ENCODE results near the gene RUFY2.

The RUFY2 gene

GRCh38 chr10:68353537-68353936 is 53.5 kb downstream of the RUFY2 start:
- TF ChIP-seq, protein P1, sequence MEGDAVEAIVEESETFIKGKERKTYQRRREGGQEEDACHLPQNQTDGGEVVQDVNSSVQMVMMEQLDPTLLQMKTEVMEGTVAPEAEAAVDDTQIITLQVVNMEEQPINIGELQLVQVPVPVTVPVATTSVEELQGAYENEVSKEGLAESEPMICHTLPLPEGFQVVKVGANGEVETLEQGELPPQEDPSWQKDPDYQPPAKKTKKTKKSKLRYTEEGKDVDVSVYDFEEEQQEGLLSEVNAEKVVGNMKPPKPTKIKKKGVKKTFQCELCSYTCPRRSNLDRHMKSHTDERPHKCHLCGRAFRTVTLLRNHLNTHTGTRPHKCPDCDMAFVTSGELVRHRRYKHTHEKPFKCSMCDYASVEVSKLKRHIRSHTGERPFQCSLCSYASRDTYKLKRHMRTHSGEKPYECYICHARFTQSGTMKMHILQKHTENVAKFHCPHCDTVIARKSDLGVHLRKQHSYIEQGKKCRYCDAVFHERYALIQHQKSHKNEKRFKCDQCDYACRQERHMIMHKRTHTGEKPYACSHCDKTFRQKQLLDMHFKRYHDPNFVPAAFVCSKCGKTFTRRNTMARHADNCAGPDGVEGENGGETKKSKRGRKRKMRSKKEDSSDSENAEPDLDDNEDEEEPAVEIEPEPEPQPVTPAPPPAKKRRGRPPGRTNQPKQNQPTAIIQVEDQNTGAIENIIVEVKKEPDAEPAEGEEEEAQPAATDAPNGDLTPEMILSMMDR (IDR thresholded peaks at IDR 0.05; ENCODE audit: control extremely low read depth, extremely low read depth, low read depth, missing control alignments), result no peak
- no peak for DNase-seq (ENCODE audit: extremely low spot score)
- ChIA-PET CTCF (no interaction called here), POLR2A (no interaction called here)

- TF ChIP-seq, protein P1 (IDR thresholded peaks at IDR 0.05; ENCODE audit: control extremely low read depth, extremely low read depth, low read depth, missing control alignments), result peak; percentile 59
- DNase-seq (ENCODE audit: extremely low spot score), result peak; percentile 47
- POLR2A ChIA-PET, result interaction anchor here (0.7 to 0.8 kb wide), 4 partner anchors 17 to 560 kb away, joined by 3 to 9 read pairs (median 4); partner anchors contain the start of gene HNRNPH3
Measured at GRCh38 chr10:68348265-68348741, 58.8 kb downstream of the RUFY2 start.

DNA sequence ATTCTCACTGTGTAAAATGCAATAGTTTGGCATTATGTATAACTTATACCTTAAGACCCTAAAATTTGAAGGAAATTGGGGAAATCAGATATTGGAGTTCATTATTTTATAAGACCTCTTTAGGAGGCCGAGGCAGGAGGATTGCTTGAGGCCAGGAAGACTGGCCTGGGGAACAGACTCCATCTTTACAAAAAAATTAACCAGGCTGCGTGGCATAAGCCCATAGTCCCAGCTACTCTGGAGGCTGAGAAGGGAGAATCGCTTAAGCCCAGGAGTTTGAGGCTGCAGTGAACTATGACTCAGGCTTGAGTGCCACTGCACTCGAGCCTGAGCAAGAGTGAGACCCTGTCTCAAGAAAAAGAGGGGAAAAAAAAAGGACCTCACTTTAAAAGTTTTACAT is 60.3 kb downstream of the RUFY2 start:
- DNase-seq (ENCODE audit: extremely low spot score), result no peak
- ChIA-PET CTCF (interaction anchor here (1.2 to 3.9 kb wide), 4 partner anchors 7 to 16 kb away, joined by 3 to 26 read pairs (median 19); partner anchors contain the start of gene PBLD), POLR2A (interaction anchor here (0.7 kb wide), 2 partner anchors 82 to 628 kb away, joined by 4 to 7 read pairs; no protein-coding TSS in a partner anchor)
- TF ChIP-seq, protein P1 (IDR thresholded peaks at IDR 0.05; ENCODE audit: control extremely low read depth, extremely low read depth, low read depth, missing control alignments), result no peak

More at GRCh38 chr10:68348265-68348741, 58.8 kb downstream of the RUFY2 start:
- CTCF ChIA-PET, result interaction anchor here (0.7 to 3.9 kb wide), 18 partner anchors 8 to 547 kb away, joined by 3 to 26 read pairs (median 4); partner anchors contain the start of genes HNRNPH3 and PBLD

DNA sequence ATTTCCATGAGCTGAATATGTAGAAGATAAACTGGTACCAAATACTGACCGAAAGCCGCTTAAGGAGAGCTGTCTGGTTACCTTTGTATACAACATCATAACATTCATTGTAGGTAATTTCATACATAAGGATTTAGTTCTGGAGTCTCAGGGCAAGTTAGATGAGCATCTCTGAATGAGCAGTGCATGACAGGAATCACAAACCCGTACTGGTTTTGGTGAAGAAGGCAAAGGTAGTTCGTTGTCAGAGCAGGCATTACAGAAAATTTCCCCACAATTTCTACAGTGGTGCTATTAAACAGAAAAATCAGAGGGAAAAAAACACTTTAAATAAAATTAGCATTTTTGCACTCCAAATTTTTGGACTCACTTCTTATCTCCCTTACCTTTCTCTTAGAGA is 61.5 kb downstream of the RUFY2 start:
- POLR2A ChIA-PET, result no interaction called here
- CTCF ChIA-PET, result no interaction called here
- TF ChIP-seq, protein P1 (IDR thresholded peaks at IDR 0.05; ENCODE audit: control extremely low read depth, extremely low read depth, low read depth, missing control alignments), result no peak
- no peak for DNase-seq (ENCODE audit: extremely low spot score)

DNA sequence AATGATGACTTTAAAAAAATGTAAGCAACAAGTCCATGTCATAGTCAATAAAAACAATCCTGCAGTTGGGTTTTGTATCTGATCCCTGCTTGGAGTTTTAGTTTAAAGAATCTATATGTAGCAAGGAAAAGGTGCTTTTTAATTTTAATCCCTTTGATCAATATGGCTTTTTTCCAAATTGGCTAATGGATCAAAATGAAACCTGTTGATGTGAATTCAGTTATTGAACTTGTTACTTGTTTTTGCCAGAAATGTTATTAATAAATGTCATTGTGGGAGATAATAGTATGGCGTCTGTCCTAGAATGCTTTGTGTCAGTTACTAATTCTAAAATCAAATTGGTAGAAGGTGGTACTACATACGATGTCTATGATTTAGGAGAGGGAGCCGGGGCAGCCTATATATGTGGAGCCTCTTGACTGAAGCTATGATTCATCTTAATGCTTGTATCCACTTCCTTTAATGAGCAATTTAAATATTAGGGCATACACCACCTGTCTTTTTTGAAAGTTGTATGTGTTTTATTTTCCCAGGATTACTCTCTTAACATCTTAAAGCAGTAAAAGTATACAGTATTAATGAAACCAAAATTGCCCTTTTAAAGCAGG is 64.1 kb downstream of the RUFY2 start:
- CTCF ChIA-PET, result no interaction called here
- DNase-seq (ENCODE audit: extremely low spot score), result no peak
- TF ChIP-seq, protein P1 (IDR thresholded peaks at IDR 0.05; ENCODE audit: control extremely low read depth, extremely low read depth, low read depth, missing control alignments), result no peak
- POLR2A ChIA-PET, result no interaction called here

- ChIA-PET POLR2A (no interaction called here), CTCF (interaction anchor here (1.3 to 3.0 kb wide), 2 partner anchors 8 kb away, joined by 4 to 24 read pairs; partner anchors contain the start of genes HNRNPH3 and PBLD)
- TF ChIP-seq, protein P1 (IDR thresholded peaks at IDR 0.05; ENCODE audit: control extremely low read depth, extremely low read depth, low read depth, missing control alignments), result no peak
- no peak for DNase-seq (ENCODE audit: extremely low spot score)
Measured at GRCh38 chr10:68340358-68341080, 66.6 kb downstream of the RUFY2 start.
